GM18507 (cell line): Measurements from ENCODE around the gene FAM219A.

Experiments used
- DNase-seq: peaks from one replicate; pipeline ENCODE4 v3.0.0; 2011; ENCODE audit warnings: low read depth; ENCODE audit not compliant: insufficient read length; ENCODE audit errors: extremely low spot score
- FAIRE-seq: peaks from 2 replicates; lab custom pipeline; 2011; peaks lifted over from hg19 to GRCh38; lab: Jason Lieb, UNC

FAM219A gene

GRCh38 chr9:34458013-34458958, at the start of gene FAM219A, which contains the start of gene DNAI1:
FAM219A (minus strand) TSS chr9:34458570; CDS start chr9:34458263, 307 bp downstream.
DNAI1 (plus strand) TSS chr9:34458805; CDS start chr9:34459006, 201 bp downstream.
- peak; percentile 98 for DNase-seq
- FAIRE-seq, result peak; percentile 96

- no peak for FAIRE-seq
Observed at GRCh38 chr9:34507966-34508365, 49.6 kb upstream of the FAM219A start.

GRCh38 chr9:34507556-34507955, 49.2 kb upstream of the FAM219A start:
- DNase-seq, result no peak
- FAIRE-seq, result no peak

More at GRCh38 chr9:34507966-34508365, 49.6 kb upstream of the FAM219A start:
- no peak for DNase-seq

GRCh38 chr9:34506623-34507022, 48.3 kb upstream of the FAM219A start:
- no peak for DNase-seq
- no peak for FAIRE-seq

- DNase-seq, result no peak
- FAIRE-seq, result no peak
Observed at GRCh38 chr9:34505370-34506120, 47.2 kb upstream of the FAM219A start.

GRCh38 chr9:34503406-34503805, 45.0 kb upstream of the FAM219A start:
- FAIRE-seq, result no peak
- DNase-seq, result no peak

- FAIRE-seq (no peak), DNase-seq (no peak)
Observed at GRCh38 chr9:34502891-34503290, 44.5 kb upstream of the FAM219A start.

GRCh38 chr9:34502471-34502870, 44.1 kb upstream of the FAM219A start:
- FAIRE-seq, result no peak
- DNase-seq, result no peak

- FAIRE-seq (no peak), DNase-seq (no peak)
Observed at GRCh38 chr9:34501889-34502425, 43.6 kb upstream of the FAM219A start.

- FAIRE-seq, result no peak
- DNase-seq, result no peak
Observed at GRCh38 chr9:34501372-34501771, 43.0 kb upstream of the FAM219A start.

GRCh38 chr9:34500623-34501267, 42.4 kb upstream of the FAM219A start:
- DNase-seq (peak; percentile 59), FAIRE-seq (peak; percentile 85)

- FAIRE-seq, result no peak
- DNase-seq, result no peak
Observed at GRCh38 chr9:34499076-34499475, 40.7 kb upstream of the FAM219A start.

- FAIRE-seq (no peak), DNase-seq (no peak)
Observed at GRCh38 chr9:34498553-34498952, 40.2 kb upstream of the FAM219A start.

- FAIRE-seq, result no peak
- DNase-seq, result no peak
Observed at GRCh38 chr9:34496149-34496712, 37.9 kb upstream of the FAM219A start.

- peak; percentile 46 for FAIRE-seq
- DNase-seq, result no peak
Observed at GRCh38 chr9:34493972-34494535, 35.7 kb upstream of the FAM219A start.

GRCh38 chr9:34492051-34492450, 33.7 kb upstream of the FAM219A start:
- DNase-seq (no peak), FAIRE-seq (no peak)

- FAIRE-seq (no peak), DNase-seq (no peak)
Observed at GRCh38 chr9:34491596-34491995, 33.2 kb upstream of the FAM219A start.

GRCh38 chr9:34490760-34491159, 32.4 kb upstream of the FAM219A start:
- FAIRE-seq, result no peak
- no peak for DNase-seq

- no peak for FAIRE-seq
Observed at GRCh38 chr9:34490360-34490759, 32.0 kb upstream of the FAM219A start.

More at GRCh38 chr9:34490360-34490759, 32.0 kb upstream of the FAM219A start:
- DNase-seq, result no peak
